HG02840 (cell line): Measurements from ENCODE around the gene SLC39A12.
A peak's percentile ranks its signal among the peaks of the same experiment; 100 is the strongest.

Experiments
- ATAC-seq: cut with Tn5 transposase; IDR thresholded peaks from one replicate; pipeline ENCODE4 v1.9.1; 2021; ENCODE audit warnings: mild to moderate bottlenecking, moderate library complexity, moderate number of reproducible peaks; ENCODE audit not compliant: unreplicated experiment, low FRiP score

SLC39A12 gene

DNA sequence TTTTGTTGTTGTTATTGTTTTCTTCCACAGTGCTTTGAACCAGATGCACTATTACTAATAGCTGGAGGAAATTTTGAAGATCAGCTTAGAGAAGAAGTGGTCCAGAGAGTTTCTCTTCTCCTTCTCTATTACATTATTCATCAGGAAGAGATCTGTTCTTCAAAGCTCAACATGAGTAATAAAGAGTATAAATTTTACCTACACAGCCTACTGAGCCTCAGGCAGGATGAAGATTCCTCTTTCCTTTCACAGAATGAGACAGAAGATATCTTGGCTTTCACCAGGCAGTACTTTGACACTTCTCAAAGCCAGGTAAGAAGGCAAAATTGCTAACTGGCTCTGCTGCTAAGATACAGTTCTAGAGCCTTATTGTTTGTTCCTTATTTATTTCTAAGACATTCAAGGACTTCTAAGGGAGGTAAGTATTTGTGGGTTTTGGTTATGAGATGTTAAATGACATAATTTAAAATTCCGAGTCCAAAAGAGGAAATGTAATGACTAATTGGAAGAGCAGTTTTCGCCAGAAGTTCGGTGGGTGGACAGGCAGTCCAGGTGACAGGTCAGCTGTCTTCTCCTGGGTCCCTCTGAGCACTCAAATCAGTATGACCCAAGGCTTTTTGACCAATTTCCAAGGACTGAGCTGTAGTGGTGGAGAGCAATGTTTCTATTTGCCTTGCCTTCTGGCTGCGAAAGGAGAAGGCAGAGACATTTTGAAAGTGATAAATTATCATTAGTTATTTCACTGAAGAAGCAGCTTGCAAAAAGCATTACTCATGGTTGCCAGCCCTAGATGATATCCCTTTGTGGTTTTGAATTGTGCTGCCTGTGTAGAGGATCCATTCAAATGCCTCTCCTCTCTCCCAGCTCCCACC lies 10.1 kb downstream of the SLC39A12 start:
- no peak for ATAC-seq

DNA sequence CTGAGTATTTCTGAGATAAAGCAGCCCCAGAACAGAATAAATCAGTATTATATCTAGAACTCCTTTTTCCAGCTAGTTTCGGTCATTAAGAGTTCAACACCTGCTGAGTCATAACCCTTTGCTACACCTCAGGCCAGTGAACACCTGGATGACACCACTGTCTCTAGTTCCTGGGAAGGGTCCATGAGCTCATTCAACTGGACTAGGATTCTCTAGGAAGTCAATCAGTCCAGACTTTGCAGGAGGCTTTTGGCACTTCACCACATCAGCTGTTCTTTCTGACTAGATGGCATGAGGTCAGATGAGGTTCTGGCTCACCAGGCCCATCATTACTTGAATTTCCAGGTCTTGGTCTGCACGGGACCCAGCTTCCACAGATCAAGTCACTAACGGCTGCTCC lies 11.7 kb downstream of the SLC39A12 start:
- no peak for ATAC-seq

DNA sequence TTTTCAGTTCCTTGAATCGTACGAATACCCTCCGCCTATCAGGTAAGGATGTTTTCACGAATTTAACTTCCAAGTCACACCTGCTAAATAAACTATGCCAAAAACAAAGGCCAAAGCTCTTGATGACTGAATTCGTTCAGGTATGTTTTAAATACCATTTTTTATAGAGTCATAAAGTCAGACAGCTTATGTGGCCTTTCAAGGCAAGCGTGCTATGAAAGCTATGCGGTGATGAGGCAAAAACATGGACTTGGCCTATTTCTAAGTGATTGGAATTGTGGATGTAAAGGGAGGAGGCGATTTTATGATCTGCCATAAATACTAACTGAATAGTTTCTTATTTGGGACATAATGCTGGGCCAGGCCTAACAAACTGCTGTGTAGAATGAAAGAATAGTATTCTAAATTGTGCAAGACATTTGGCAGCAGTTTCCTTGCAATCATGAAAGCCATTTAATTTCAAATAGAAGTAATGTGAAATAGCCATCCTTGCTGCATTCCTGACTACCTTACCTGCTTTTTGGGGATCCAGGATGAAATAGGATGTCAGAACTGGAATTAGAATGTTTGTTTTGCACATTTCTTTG lies 14.0 kb downstream of the SLC39A12 start:
- no peak for ATAC-seq

- ATAC-seq: no peak
Measured at GRCh38 chr10:17974505-17974904, 22.8 kb downstream of the SLC39A12 start.

- ATAC-seq: no peak
Measured at GRCh38 chr10:17980846-17981565, 29.3 kb downstream of the SLC39A12 start.

- no peak for ATAC-seq
Measured at GRCh38 chr10:17981766-17982380, 30.2 kb downstream of the SLC39A12 start.

DNA sequence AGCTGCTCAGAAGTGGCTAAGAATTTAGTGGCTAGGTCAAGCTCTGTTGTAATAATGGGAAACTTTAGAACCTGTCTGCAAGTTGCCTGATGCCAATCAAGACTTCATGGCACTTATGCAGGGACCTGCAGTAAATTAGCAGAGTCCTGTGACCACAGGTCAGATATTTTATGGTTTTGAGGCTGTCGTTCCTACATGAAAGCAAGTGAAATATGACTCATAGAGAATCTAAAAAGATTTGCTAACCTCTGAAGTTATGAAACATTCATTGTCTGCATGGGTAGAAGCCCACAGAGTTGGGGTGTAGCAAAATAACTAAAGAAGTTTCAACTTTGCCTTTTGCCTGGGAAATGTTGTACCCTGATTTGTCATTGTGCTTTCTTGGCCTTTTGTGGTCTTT lies 32.3 kb downstream of the SLC39A12 start:
- ATAC-seq: no peak

DNA sequence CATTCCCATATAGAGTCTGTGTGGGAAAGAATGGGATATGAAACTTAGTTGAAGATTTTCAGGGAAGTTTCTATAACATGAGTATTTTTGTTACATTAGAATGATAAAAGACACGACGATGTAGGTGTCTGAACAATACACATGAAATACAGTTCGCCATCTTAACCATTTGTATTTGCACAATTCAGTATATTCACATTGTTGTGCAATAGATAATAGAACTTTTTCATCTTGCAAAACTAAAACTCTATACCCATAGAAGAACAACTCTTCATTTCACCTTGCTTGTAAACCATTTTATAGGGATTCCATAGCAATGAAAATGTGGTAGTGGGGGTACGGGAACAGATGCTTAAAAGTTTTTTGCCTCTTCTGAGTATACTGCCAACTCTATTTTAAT lies 32.8 kb downstream of the SLC39A12 start:
- ATAC-seq: no peak

DNA sequence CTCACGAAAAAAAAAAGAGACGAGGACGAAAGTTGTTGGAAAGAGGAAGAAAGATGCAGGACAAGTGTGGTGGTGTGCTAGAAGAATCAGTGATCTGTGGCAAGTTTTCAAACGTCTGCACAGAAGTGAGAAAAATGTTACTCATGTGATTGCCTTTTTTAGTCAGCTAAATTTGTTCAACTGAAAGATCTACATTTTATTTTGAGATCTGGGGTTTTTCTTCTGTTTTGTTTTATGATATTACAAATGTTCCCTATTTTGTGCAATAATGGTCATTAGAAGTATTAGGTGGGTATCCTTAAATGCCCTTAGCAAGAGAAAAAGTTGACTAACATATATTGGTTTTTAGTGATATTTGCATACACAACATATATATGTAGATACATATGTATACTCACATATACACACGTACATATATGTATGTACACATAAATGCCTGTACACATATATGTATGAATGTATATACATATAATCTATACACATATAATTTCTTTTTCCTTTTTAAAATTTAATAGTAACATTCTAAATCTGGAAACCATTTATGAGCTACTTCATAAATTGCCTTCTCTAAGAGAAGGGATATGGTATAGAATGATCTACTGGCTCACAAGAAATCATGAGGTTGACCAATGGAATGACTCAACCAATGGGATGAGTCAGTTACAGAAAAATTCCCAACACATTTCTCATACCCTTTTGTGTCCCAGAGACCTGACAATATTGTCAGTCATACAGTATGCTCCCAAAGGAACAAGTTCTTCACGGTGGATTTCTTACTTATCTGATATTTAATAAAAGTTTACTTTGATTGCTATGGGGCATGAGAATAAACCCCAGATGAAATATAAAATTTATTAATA lies 38.4 kb downstream of the SLC39A12 start:
- peak; percentile 74 for ATAC-seq

DNA sequence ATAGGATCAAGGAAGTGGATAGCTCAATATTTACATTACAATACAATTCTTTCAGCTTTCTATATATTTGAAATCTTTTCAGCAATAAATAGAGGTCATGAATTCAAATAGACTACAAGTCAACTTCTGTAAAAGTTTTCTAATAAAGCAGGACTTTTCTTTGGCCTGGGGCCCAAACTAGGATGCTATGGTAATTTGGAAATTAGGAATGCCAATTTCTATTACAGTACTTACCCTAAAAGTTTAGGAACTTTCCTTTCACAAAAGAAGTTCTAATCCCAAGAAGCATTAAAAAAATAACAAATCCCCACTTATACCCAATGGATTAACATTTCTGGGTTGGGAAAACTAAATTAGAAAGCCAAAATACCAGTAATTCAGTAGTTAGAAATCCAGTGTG lies 40.5 kb downstream of the SLC39A12 start:
- ATAC-seq: no peak

DNA sequence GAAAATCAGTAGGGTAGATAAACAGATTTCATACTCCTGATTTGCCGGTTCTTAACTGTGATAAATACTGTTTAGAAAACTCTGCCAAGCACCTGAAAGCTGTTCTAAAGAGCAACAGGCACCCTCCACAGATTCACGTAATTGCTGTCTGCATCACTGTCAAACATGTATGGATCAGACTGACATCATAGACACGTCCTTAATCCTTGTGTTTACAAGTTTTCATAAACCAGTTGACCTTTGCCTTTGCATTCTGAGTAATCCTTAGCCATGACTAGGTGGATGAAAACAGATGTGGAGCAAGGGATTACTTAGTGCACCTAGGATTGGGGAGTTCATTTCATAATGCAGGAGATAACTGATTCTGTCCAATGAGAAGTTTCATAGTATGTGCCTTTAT lies 41.6 kb downstream of the SLC39A12 start:
- no peak for ATAC-seq

- ATAC-seq: no peak
Measured at GRCh38 chr10:18000601-18001000, 48.9 kb downstream of the SLC39A12 start.

DNA sequence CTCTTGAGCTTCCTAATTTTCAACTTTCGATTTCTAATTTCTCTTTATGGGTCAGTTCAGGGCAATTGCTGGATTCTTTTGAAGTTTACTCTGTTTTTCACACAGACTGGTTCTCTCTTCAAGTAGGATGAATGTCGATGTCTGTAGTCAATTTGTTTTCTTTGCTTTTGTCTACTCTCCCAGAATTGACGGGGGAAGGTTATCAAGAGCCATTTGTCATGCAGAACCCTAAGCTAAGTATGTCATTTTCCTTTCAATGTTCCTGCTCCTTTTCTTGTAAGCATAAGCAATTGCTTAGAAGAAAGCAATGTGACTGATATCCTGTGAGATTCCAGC lies 53.7 kb downstream of the SLC39A12 start:
- no peak for ATAC-seq

DNA sequence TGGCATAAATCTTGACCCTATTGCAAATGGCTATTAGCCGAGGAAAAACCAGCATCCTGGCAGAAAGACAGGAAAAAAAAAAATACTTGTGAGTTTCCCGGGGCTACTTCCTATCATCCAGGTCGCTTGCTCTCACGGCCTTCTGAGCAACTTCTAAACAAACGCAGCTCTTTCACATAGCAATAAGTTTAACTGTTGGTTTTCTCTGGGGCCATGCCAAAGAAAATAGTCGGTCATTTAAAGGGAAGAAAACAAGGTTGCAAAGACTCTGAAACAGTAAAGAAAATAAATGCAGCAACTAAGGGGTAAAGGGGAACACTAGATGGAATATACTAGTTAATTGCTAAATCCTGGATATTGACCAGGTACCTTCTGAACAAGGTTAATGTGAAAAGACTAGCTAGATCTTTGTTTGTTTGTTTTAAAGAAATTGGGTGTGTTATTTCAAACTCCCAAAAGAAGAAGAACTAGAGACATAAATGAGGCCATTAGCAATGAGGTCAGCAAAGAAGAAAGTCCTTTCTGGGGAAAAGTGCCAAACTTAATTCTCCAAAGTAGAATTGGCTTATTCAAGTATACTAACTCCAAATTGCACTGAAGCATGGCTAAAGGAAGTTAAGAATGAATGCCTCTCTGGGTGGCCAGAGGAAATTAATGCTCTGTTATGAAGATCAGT lies 54.2 kb downstream of the SLC39A12 start:
- no peak for ATAC-seq

- ATAC-seq: no peak
Measured at GRCh38 chr10:18008986-18009385, 57.3 kb downstream of the SLC39A12 start.

GRCh38 chr10:18010050-18010449 lies 58.3 kb downstream of the SLC39A12 start:
- no peak for ATAC-seq

DNA sequence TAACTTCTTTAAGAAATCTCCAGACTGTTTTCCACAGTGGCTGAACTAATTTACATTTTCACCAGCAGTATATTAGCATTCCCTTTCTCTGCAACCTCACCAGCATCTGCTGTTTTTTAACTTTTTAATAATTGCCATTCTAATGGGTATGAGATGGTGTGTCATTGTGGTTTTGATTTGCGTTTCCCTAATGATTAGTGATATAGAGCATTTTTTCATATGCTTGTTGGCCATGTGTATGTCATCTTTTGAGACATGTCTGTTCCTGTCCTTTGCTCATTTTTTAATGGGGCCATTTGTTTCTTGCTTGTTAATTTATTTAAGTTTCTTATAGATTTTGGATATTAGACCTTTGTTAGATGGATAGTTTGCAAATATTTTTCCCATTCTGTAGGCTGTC lies 68.8 kb downstream of the SLC39A12 start:
- ATAC-seq: no peak

- no peak for ATAC-seq
Measured at GRCh38 chr10:18021725-18022480, 70.2 kb downstream of the SLC39A12 start.
